GM12892 (cell line): ENCODE data around the gene TFEB.

Source experiments
- POLR2A ChIP-seq: IDR thresholded peaks from 2 replicates; pipeline ENCODE4 v1.6.1; 2011; ENCODE audit warnings: low read depth, low read length, control low read depth
- POLR2AphosphoS5 ChIP-seq: IDR thresholded peaks from 2 replicates; pipeline ENCODE4 v1.6.1; 2011; ENCODE audit warnings: low read depth, low read length, control low read depth
- TAF1 ChIP-seq: IDR thresholded peaks from 2 replicates; pipeline ENCODE4 v1.6.1; 2011; ENCODE audit warnings: low read depth, mild to moderate bottlenecking, control low read depth, low read length, borderline replicate concordance

DNA sequence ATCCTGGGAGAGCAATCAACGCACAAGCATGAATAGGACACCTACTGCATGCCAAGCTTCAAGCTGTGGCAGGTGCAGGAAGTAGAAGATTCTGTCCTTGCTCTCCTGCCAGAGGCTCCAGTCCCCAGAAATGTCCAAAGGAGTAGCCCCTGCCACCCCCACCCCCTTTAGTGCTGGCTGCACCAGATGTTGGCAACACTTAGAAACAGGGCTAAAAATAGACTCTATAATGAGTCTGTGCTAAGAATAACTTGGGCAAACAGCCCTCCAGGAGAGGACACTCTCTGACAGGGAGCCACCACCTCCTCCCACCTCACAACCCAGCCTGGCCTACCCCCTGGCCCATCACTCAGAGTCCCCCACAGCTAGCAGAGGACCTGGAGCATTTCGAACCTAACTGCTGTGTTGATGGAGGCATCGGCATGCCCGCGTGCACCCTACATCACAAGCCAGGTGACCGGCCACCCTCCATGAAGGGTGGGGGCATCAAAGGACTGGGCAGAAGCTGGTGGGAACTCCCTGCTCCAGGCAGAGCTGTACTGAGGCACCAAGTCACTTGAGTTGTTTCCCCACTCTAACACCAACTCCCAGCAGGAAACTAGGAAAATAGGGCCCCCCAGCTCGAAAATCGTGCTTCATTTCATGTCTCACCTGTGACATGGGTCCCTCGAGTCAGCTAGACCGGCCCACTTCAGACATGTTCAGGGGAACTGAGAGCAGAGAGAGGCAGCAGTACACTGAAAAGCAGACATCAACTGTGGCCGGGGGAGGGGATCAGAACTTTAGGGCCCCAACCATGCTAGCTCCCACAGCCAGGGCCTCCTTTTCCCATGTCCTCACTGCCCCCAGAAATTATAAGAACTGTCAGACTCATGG lies 18.7 kb downstream of the TFEB start:
- TF ChIP-seq POLR2A = no peak; the same call in 1 of the 2 replicates
- TF ChIP-seq TAF1 = 0 out of 2 replicates have a peak, but pooled peaks have one; percentile 18
- no peak; the same call in 1 of the 2 replicates for TF ChIP-seq POLR2AphosphoS5
